HepG2 (cell line): ENCODE data around the gene GRM1.

Source experiments
- CEBPG ChIP-seq: IDR thresholded peaks from 2 replicates; pipeline ENCODE4 v1.6.1; 2016
- FLYWCH1 ChIP-seq: sonication (generic); formaldehyde crosslinking; IDR thresholded peaks from 2 replicates; pipeline ENCODE4 v1.8.1; 2023; ENCODE audit warnings: mild to moderate bottlenecking, missing genetic modification reagents
- MLLT10 ChIP-seq: sonication (generic); formaldehyde crosslinking; IDR thresholded peaks from 2 replicates; pipeline ENCODE4 v1.4.0; 2020; ENCODE audit warnings: missing genetic modification reagents
- TBP ChIP-seq: sonication (generic); formaldehyde crosslinking; IDR thresholded peaks from 2 replicates; pipeline ENCODE4 v1.5.0; 2020; ENCODE audit warnings: missing genetic modification reagents
- ZNF282 ChIP-seq: fragments of 450-650 bp; IDR thresholded peaks from 2 replicates; pipeline ENCODE4 v1.6.1; 2018; ENCODE audit not compliant: partially characterized antibody
- ZNF430 ChIP-seq: sonication (generic); formaldehyde crosslinking; IDR thresholded peaks from 2 replicates; pipeline ENCODE4 v1.9.0; 2021; ENCODE audit warnings: mild to moderate bottlenecking, missing genetic modification reagents
- ZNF513 ChIP-seq: sonication (generic); formaldehyde crosslinking; conservative IDR thresholded peaks from 2 replicates; pipeline ENCODE4 v1.5.0; 2020; ENCODE audit warnings: missing genetic modification reagents
- ZNF530 ChIP-seq: sonication (generic); formaldehyde crosslinking; IDR thresholded peaks from 2 replicates; pipeline ENCODE4 v1.5.0; 2020; ENCODE audit warnings: low read depth, mild to moderate bottlenecking, missing genetic modification reagents

- TF ChIP-seq ZNF513 (no peak), FLYWCH1 (CRISPR knock-in tag) (no peak), ZNF430 (CRISPR knock-in tag) (no peak), ZNF530 (CRISPR knock-in tag) (no peak), CEBPG (CRISPR knock-in tag) (no peak), TBP (CRISPR knock-in tag) (no peak), ZNF282 (no peak), MLLT10 (CRISPR knock-in tag) (no peak)
Measured at GRCh38 chr6:146337376-146337775, 308.5 kb downstream of the GRM1 start.
